ENCODE measurements around the gene EBLN1. TPM values are rescaled to one million over a fixed set of nuclear protein-coding genes. Genes with fewer than 3 reads are reported as not detected.

EBLN1 gene
- total RNA-seq, 2 donors from 2014 or later: not detected

Other genes with a start within 250 kb of the EBLN1 start
- 10 to 100 TPM; 24.4 to 26.4 TPM for gene DNAJC1, start 214.3 kb downstream of the EBLN1 start, total RNA-seq
- 10 to 100 TPM; 52.6 to 57.6 TPM for gene COMMD3, start 98.4 kb upstream of the EBLN1 start, total RNA-seq
- gene BMI1, start 103.1 kb upstream of the EBLN1 start, total RNA-seq: 10 to 100 TPM; 56.5 to 71.7 TPM
- not detected for gene SPAG6, start 127.5 kb upstream of the EBLN1 start, total RNA-seq

Measured in posterior vena cava (tissue), 2 donors.